GM12875 (cell line): ENCODE measurements around the gene TENT4B.

Experiments
- H3K4me3 ChIP-seq: one replicate; pipeline ENCODE4 v1.5.1; 2011; ENCODE audit warnings: low read depth, low read length, control low read depth
- TF ChIP-seq, protein P1 (sequence below): IDR thresholded peaks from 2 replicates; pipeline ENCODE4 v1.5.1; 2011; ENCODE audit warnings: low read depth, mild to moderate bottlenecking, control low read depth, inconsistent platforms, low read length, moderate library complexity, borderline replicate concordance; ENCODE audit not compliant: insufficient read depth

TENT4B gene

DNA sequence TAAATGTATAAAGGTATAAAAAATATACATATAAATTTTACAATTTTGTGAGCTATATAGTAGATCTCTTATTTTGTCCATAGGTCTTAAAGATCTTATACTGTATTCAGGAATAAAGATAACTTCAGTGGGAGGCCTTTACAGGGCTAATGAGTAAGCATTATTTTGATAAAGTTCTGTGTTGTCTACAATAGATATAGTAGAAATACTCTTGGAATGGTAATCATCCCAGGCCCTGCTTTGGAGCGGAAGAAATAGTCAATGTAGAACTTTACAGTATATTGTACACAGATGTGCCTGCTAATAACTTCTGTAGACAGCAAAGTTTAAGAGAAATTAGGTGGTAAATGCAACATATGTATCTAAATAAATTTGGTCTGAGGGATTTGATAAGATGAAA lies 42.6 kb downstream of the TENT4B start:
- H3K4me3 ChIP-seq, result no peak overlapping the region
- TF ChIP-seq, protein P1, sequence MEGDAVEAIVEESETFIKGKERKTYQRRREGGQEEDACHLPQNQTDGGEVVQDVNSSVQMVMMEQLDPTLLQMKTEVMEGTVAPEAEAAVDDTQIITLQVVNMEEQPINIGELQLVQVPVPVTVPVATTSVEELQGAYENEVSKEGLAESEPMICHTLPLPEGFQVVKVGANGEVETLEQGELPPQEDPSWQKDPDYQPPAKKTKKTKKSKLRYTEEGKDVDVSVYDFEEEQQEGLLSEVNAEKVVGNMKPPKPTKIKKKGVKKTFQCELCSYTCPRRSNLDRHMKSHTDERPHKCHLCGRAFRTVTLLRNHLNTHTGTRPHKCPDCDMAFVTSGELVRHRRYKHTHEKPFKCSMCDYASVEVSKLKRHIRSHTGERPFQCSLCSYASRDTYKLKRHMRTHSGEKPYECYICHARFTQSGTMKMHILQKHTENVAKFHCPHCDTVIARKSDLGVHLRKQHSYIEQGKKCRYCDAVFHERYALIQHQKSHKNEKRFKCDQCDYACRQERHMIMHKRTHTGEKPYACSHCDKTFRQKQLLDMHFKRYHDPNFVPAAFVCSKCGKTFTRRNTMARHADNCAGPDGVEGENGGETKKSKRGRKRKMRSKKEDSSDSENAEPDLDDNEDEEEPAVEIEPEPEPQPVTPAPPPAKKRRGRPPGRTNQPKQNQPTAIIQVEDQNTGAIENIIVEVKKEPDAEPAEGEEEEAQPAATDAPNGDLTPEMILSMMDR, result no peak

DNA sequence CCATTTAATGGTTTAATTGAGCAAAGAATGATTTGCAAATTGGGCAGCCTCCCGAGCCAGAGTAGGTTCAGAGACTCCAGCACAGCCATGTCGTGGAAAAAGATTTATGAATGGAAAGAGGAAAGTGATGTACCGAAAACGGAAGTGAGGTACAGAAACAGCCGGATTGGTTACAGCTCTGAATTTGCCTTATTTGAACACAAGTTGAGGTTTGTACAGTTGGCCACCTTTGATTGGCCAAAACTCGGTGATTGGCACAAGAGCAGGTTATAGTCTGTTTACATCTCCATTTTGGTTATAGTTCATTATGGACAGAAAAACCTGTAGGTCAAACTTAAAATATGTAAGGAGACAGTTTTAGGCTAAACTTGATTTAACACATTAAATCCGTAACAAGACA lies 44.5 kb downstream of the TENT4B start:
- TF ChIP-seq, protein P1, result no peak
- H3K4me3 ChIP-seq, result no peak overlapping the region

DNA sequence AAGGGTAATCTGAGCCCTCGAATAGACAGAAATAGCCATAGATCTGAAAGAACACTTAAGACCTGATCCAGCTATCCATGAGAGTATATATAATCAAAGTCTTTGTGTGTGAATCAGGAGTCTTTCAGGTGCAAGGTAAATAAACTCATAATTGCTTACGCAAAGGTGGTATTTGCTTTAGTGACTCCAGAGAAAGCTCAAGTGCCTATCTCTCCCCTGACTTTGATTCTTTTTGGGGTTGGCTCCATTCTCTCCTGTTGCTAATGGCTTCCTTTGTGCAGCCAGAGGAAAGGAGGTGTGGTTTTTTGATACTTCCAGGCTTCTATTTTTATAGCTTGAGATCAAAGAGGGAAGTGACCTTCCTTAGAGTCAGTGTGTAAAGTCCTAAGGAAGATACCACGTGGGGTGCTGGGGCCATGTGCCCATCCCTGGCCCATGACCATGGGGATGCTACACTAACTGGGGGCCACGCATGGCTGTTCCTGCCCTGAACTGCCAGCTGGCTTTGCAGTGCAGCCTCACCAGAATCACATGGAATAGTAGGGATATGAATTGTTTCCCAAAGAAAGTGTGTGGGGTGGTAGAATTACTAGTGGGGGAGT lies 45.8 kb downstream of the TENT4B start:
- H3K4me3 ChIP-seq, result no peak overlapping the region
- TF ChIP-seq, protein P1, result no peak

DNA sequence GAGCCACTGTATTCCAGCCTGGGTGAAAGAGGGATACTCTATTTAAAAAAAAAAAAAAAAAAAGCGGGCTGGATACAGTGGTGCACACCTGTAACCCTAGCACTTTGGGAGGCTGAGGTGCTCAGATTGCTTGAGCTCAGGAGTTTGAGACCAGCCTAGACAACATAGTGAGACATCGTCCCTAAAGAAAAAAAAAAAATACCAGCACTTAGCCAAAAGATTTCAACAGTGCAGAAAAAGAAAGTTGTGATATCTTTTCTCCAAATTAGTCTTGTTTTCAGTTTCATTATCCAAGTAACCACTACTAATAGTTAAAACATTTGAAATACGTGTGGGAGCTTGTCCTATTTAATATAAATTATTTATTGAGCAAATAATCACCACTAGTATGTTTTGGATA lies 48.7 kb downstream of the TENT4B start:
- TF ChIP-seq, protein P1, result no peak
- H3K4me3 ChIP-seq, result no peak overlapping the region

DNA sequence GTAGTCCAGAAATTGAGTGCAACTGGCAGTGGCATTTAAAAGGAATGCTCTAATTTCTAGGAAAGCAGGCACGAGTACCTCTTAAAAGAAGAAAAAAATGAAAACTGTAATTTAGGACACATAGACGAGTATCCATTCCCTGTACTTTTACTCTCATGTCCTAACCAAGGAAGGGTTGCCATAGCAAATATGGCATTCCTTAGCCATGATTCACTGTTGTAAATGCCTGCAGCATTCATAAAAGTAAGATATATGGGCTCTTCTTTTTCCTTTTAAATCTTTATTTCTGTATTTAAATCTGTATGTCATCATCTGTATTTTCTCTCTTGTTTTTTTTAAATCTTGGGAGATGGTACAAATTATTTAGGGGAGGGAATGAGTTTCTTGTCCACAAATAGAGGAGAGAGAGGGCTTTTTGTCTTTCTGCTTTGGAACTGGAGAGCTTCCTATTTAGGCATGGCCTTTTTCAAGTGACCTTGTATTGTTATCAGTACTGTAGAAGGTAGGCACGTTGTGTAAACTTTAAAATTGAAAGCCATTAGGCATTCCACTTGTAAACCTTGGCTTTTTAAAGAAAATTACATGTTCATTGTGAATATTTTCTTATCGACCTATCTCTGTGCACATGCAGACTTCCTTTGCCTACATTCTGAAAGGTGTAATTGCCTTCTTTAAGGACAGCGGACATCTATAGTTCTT lies 50.0 kb downstream of the TENT4B start:
- no peak overlapping the region for H3K4me3 ChIP-seq
- TF ChIP-seq, protein P1, result no peak

DNA sequence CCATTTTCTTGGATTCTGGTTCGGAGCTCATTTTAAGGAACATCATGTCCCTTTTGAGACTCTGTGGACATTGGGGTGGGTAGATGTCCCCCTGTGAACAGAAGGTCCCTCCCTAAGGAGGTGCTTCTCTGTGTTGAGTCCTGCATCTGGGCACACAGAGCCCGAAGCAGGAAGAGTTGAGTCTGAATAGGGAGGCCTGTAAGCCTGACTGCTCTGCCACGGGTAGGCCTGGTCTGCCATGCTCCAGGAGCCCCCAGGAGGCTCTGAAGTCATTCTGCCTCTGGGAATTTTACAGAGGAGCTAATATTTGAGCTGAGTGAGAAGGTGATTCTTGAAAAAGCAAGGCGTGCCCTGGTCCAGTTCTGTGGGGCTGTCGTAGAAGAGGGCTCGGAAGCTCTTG lies 50.6 kb downstream of the TENT4B start:
- TF ChIP-seq, protein P1, result no peak
- H3K4me3 ChIP-seq, result no peak overlapping the region
